ENCODE measurements around the gene TFAP2E.

GRCh38 chr1:35580949-35581388 lies 7.9 kb downstream of the TFAP2E start:
- TF ChIP-seq CTCF (IDR thresholded peaks at IDR 0.05; ENCODE audit: low read depth, low read length) (no peak), EZH2phosphoT487 (IDR thresholded peaks at IDR 0.05; ENCODE audit: low read depth) (no peak)
